GM21515 (cell line): ENCODE results near the gene KCNT2.
"Not testable (repeated sequence)": the region's sequence is repeated elsewhere in the genome, so short reads cannot be mapped to it uniquely, and the experiment has no call there.

Source experiments
- ATAC-seq: cut with Tn5 transposase; IDR thresholded peaks from one replicate; pipeline ENCODE4 v1.9.1; 2021; ENCODE audit not compliant: unreplicated experiment

The KCNT2 gene

DNA sequence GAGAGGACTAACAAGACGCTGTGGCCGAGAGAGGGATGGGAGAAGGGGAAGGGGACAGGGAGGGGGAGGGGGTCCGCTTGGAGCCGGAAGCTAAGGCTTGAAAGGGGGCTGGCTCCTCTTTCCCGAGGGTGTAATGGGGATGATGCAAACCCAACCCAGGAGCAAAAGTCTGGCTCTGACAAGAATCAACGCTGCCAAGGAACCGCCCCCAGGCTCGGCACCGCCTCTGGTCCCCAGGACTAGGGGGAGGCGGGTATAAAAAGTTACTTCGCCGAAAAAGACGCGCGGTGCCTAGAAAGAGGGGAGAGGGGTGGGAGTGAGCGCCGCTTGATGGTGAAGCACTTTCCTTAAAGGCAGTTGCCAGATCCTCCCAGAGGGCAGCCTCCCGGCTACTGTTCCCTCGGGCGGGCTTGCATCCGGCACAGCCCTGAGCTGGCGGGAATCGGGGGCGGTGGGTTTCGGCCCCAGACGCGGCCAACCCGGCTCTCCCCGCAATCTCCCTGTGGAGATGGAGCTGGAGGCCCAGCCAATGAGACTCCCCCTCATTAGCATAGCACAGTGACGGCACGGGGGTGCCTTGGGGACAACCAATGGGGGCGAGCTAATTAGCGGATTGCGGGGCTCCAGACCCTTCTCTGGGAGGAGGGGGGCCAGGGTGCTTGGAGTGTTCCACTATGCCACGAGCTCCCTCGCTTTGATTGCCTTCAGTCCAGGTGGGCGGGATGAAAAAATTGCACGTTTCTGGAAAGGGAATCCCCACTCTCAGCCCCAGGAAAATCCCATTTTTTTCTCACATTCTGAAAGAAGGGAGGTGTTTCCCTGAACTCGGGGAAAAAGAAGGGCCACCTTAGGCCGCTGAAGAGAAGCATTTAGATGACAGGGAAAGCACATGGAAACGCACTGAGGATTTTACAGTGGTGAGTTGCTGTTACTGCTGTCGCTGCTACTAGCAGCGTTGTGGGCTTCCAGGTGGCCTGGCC lies at the start of gene KCNT2:
Gene KCNT2, minus strand, starts transcription at position 51 of the 980 bp plus-strand sequence. CDS start 131 bp downstream, outside the sequence.
- ATAC-seq, result no peak

DNA sequence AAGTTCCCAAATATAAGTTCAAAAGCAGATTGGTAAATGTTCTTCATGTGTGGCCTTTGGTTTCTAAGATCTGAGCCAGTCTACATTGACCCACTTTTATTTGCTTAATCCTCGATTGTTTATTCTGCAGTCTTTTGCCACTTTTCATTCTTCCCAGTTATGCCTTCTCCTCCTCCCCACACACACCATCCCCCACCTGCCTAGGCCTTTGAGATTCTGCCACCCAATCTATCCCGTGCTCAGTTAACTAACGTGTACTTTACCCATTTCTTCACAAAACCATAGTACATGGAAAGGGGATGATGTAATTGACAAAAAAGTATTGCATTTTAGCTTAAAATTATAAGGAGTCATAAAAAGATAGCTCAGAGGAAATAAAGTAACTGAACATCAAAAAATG lies 47.3 kb upstream of the KCNT2 start:
- ATAC-seq, result no peak

DNA sequence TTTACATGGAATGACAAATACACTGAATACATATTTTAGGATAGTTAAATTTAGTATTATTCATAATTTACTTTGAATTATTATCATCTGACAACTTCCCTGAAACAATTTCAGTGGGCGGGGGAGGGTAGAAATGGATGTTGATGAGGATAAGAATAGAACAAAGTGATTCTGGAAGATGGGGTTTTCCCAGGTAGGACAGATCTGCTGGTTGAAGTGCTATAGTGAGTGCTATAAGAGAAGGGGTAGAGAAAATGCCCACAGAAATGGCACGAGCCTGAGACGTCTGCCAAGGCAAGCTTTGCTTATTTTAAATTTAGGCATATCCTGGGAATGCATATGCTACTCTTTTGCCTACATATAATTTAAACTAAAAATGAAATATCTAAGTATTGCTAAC lies 46.8 kb upstream of the KCNT2 start:
- no peak for ATAC-seq

DNA sequence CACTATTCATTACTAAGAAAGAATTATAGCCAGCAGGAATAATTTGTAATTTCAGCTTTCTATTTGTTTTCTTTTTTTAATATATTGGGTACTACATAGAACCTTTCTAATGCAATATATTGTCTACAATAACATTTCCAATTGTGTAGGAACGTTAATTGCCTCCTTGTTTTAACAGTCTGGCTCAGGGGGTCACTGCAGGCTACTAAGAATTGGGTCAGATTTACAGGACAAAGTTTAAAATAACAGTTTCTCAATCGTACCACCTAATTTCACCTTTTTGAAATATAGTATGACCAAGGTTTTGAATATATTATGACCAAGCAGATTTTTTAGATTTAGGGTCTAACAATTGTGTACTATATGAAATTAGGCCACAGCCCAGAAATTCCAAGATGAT lies 46.0 kb upstream of the KCNT2 start:
- no peak for ATAC-seq

DNA sequence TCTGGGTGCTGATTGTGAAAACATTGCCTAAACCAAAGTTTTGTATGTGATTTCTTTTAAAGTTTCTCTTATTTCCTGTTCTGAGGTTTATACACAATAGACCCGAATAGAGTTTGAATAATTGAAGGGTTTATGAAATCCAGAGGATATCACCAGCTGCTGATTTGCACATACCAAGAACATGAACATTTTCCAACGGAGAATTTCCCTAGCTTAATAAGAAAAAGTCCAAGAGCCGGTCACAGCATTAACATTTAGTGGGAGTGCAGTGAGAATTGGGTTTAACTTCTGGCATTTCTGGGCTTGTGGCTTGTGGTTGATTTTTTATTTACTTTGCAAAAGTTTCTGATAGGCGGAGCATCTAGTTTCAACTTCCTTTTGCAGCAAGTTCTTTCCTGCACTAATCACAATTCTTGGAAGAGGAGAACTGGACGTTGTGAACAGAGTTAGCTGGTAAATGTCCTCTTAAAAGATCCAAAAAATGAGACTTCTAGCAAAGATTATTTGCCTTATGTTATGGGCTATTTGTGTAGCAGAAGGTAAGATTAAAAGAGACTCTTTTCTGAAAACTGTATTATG lies 43.5 kb upstream of the KCNT2 start, which contains the start of gene CFH:
Gene CFH, plus strand, starts transcription at position 407 of the 579 bp plus-strand sequence. Its CDS starts 75 bp downstream, at position 482.
- ATAC-seq, result no peak

DNA sequence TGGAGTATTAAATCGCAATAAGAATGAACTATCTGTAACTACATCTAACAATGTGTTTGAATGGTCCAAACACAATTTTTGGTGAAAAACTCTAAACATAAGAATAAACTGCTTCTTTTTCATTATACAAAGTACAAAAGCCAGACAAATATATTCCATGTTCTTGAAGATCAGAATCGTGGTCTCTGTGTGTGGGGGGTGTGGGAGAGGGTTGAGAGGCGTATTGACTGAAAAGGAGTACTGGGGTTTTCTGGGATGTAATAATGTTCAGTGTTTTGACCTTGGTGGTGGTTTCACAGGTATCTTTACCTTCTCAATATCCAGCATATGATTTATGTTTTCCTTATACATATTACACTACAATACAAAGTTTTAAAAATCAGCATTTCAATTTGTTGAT lies 42.8 kb upstream of the KCNT2 start:
- no peak for ATAC-seq

DNA sequence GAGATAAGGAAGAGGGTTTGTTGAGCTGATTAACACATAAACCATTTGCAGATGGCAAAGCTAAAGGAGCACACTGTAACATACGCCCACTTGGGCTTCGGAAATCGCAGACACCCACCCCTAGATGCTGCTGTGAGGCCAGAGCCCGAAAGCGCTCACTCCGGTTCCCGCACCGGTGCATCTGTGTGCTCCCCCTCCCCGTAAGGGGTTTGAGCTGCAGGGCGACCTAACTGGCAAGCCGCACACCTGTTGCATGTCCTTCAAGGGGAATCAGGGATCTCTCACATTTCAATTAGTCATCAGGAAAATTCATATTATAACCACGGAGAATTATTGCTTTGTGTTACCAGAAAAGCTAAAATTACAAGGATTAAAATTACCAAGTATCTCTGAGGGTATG lies 42.2 kb upstream of the KCNT2 start:
- ATAC-seq, result no peak

DNA sequence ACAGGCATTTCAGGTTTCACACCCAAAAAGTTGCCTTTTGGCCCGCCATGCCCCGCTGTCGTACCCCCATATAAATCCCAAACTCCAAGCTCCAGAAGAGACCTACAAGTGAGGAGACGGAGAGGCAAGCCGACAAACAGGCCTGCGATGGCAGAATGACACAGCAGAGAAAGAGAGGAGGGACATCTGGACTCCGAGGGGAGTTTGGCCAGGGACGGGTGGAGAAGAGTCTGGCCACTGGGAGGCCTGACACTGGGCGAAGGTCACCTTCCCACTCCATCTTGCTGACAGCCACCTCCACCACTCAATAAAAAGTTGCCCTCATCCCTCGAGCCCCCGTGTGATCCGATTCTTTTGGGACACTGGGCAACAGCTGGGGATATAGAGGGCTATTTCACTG lies 41.8 kb upstream of the KCNT2 start:
- no peak for ATAC-seq

DNA sequence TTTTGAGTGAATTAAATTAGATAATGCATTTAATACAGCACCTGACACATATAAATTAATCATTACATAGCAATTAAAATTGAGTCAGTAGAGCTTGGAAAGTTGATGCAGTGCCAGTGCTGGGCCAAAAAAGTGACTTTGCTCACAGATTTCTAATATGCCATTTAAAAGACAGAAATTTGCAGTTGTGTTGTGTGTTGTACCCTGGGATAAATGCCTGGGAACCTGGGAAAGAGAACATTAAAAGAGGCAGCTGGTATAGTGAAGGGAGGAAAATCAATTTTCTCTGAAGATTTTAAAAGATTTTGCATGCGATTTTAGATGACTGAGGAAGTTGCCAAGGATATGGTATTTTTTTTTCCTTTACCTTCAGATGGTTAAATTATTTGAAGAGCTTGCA lies 32.7 kb upstream of the KCNT2 start:
- ATAC-seq, result no peak

DNA sequence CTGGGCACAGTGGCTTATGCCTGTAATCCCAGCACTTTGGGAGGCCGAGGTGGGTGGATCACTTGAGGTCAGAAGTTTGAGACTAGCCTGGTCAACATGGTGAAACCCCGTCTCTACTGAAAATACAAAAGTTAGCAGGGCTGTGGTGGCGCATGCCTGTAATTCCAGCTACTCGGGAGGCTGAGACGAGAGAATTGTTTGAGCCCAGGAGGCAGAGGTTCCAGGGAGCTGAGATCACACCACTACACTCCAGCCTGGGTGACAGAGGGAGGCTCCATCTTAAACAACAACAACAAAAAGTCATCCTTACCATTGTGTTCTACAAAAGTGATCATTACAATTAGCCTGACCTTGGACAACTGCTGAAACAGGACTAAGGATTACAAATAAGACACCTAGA lies 31.1 kb upstream of the KCNT2 start:
- not testable (repeated sequence) for ATAC-seq

DNA sequence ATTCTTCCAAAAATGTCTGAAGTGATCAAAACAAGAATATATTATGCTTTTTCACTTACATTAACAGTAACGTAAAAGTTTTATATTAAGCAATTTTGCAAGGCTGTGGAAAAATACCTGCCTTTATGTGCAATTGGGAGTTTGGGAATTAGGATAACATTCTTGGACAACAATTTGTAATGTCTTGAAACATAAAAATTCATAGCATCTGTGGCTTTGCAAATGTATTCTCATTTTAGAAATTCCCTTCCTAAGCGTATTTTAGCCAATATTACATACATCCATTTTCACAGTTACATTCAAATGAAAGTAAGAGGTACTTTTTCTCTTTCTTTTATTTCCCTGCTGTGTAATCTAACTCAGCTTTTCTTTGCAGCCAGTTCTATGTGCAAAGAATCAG lies 30.2 kb upstream of the KCNT2 start:
- ATAC-seq, result no peak

DNA sequence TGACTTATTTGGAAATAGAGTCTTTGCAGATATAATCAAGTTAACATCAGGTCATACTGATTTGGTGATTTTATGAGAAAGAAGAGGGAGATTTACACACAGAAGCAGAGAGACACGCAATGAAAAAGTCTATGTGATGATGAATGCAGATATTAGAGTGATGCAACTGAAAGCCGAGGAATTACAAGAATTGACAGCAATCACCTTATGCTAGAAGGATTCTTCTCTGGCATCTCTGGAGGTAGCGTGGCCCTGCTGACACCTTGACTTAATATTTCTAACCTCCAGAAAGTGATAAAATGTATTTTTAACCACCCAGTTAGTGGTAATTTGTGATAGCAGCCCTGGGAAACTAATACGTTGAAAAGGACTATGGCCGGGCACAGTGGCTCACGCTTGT lies 29.4 kb upstream of the KCNT2 start:
- ATAC-seq, result no peak

DNA sequence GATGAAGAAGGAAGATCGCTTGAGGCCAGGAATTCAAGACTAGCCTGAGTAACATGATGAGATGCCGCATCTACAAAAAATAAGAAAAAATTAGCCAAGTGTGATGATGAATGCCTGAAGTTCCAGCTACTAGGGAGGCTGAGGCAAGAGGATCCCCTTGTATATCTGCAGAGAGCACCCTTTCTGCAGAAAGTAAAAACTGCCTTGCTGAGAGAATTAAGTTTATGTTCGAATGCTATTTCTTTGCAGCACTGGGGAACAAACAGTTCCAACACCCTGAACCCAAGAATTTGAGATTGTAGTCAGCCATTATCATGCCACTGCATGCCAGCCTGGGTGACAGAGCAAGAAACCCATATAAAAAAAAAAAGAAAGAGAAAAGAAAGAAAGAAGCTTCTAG lies 20.6 kb upstream of the KCNT2 start:
- ATAC-seq, result no peak

DNA sequence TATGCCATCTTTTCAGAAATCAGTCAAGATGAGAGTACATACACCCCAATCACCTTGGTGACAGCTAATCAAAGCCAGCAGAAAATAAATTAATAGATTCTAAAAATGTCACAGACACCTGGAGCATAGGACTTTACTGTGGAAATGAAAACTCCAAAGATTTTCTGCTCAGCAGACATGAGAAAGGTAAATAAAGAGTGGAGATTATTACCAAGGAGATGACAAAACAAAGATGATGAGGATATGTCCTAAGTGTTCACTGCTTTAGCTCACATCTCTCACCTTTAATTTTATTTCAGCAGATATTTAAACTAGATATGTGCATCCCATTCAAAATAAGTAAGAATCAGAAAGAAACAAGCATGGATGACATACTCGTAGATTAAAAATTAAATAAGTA lies 14.8 kb upstream of the KCNT2 start:
- no peak for ATAC-seq

DNA sequence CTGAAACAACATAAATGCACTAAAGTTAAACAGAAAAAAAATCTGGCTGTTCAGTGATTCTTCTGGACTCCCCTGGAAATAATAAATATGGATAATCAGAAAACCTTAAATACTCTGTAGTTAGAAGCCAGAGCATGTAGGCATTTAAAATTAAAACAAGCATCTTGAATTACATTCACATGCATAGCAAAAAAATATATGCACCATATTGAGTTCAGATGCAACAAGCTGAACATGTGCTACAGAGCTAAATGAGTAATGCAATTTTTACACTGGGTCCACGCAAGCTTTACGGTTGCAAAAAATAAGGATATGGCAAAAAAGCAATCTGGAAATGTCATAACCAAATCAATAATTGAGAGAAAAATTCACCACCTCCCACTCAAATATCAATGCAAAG lies 11.5 kb upstream of the KCNT2 start:
- ATAC-seq, result no peak

DNA sequence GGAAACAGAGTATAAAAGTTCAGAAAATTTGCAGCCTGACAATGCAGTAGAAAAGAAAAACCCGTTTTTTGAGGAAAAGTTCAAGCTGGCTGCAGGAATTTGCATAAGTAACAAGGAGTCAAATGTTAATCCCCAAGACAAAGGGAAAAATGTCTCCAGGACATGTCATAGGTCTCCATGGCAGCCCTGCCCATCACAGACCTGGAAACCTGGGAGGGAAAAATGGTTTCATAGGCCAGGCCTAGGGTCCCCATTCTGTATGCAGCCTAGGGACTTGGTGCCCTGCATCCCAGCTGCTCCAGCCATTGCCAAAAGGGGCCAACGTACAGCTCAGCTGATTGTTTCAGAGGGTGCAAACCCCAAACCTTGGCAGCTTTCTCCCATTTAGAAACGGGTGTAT lies 3.6 kb upstream of the KCNT2 start:
- ATAC-seq, result no peak

DNA sequence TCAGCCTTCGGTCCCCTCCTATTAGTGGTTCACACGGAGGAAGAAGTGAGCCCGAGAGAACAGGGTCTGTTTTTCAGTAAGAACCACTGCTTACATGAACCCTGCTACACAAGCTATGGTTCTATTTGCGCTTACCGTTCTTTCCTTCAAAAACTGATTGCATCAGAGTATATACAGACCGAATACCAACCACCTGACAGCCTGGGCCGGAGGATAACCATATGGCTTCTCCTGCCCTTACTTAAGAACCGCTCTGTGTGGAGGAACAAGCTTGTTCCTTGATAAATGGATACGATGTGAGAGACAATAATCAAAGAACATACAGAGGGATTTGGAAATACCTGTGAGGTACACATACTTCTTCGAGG lies 1.1 kb upstream of the KCNT2 start:
- no peak for ATAC-seq

DNA sequence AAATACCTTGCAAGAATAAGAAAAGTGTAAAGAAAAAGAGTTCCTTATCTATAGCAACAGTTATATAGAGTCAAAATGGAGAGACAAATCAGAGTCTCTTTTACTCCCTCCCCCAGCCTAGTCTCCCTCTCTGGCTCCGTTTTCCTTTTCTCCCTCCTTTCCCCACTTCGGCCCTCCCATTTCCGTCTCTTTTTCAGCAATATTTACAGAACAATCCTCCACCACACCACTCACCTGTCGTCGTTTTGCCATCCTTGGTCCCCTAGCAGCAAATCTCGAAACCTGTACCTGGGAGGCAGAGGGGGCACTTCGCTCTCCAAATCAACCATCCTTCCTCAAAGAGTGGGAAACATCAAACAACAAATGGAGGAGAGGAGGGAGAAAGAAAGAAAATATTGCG lies 259 bp downstream of the KCNT2 start:
- ATAC-seq, result no peak

DNA sequence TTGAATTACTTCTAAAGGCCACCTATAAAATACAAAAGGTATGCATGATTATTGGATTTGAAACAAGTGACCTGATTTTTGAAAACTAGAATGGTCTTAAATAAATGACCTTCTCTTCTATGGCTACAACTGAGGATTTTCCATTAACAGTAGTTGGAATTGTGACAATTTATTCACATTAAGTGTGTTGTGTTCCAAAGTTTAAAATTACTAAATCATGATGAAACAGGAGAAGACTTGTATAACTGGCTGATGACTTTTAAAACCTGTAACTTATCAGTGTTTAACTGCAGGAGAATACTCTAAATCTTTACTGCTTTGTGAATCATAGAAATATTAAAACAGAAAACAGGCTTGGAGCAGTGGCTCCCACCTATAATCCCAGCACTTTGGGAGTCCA lies 4.6 kb downstream of the KCNT2 start:
- ATAC-seq, result no peak

DNA sequence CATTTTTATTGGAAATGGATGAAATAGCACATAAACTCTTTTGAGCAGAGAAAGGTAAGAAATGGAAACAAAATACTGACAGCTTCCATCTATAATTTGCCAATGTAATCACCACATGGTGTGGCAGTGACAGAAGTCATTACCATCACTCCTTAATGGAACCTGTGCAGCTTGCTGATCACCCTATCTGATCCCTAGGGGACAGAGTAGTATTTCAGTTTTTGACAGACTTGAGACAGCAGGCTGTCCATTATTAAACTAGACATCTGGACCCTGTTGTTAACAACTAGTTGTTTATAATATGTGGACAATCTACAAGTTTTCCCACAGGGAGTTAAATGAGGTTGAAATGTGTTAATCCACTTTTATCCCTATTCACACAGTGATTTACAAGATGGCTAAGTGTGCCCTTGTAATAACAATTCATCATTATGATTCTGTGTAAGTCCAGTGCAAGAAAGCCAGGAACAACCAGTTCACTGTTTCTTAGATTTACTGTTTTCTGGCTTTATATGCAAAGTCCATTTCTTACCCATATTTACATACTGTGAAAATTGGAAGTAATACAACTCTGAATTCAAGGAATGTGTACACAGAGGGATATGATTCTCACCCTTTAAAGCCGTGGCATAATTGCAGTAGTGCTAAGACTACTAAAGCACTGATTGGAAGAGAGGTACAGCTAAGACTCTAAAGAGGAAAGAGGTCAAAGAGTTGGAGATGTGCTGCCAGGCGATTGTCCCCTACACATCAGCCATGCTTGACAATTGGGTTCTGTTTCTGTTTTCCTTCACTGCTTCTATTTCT lies 9.1 kb downstream of the KCNT2 start:
- ATAC-seq, result no peak

DNA sequence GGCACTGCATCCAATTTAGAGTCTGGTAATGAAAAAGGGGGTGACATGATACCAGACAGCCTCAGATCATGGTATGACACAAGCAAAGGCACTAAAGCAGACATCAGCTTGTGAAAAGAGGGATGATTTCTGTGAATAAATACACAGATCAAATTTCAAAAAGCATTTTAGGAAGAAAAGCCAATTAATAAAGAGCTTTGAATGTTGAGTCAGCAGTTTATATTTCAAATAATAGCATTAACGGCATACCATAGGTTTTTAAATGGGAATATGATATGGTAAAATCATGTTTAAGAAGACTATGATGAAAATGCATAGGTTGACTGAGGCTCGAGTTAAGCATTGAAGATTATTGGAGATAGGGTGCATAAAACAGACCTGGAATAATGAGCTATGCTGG lies 13.5 kb downstream of the KCNT2 start:
- ATAC-seq, result no peak

DNA sequence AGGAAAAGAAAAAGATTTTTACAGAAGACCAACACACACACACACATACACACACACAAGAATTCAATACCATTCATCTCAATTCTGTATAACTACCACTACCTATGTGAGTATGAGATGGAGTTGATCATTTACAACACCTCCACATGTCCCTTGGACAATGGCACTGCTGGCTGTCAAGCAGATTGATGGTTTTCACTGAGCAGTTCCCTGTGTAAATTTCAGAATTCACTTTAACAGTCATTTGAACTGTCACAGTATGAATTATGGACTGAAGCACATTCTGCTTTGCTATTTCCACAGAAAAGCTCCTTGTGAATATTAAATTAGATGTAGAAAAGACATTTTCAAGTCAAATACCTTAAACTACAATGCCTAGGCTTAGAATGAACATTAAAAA lies 14.3 kb downstream of the KCNT2 start:
- ATAC-seq, result no peak
